Astrocyte of the spinal cord (primary cell): ENCODE results near the gene PREB.

ENCODE experiments used
- DNase-seq: peaks from one replicate; pipeline ENCODE4 v3.0.0; 2011; ENCODE audit warnings: low read depth, low spot score
- H3K4me3 ChIP-seq: 2 replicates; pipeline ENCODE4 v1.5.1; 2011; ENCODE audit warnings: low read depth, mild to moderate bottlenecking, low read length, moderate library complexity
- in situ Hi-C: cut with HindIII; loops from 2 replicates; pipeline ENCODE4 v1.10.0; 2017; ENCODE audit warnings: low sequenced_read_pairs
- TF ChIP-seq, protein P1 (sequence below): IDR thresholded peaks from 2 replicates; pipeline ENCODE4 v1.5.1; 2012; ENCODE audit warnings: low read depth, mild to moderate bottlenecking, low read length, inconsistent platforms

PREB gene

GRCh38 chr2:27081984-27082772 is 52.3 kb downstream of the PREB start:
- in situ Hi-C loops, result no loop called here
- no peak overlapping the region for H3K4me3 ChIP-seq
- TF ChIP-seq, protein P1, sequence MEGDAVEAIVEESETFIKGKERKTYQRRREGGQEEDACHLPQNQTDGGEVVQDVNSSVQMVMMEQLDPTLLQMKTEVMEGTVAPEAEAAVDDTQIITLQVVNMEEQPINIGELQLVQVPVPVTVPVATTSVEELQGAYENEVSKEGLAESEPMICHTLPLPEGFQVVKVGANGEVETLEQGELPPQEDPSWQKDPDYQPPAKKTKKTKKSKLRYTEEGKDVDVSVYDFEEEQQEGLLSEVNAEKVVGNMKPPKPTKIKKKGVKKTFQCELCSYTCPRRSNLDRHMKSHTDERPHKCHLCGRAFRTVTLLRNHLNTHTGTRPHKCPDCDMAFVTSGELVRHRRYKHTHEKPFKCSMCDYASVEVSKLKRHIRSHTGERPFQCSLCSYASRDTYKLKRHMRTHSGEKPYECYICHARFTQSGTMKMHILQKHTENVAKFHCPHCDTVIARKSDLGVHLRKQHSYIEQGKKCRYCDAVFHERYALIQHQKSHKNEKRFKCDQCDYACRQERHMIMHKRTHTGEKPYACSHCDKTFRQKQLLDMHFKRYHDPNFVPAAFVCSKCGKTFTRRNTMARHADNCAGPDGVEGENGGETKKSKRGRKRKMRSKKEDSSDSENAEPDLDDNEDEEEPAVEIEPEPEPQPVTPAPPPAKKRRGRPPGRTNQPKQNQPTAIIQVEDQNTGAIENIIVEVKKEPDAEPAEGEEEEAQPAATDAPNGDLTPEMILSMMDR, result no peak
- DNase-seq, result no peak
